Measurements from ENCODE around the gene MZF1.

MZF1 gene

GRCh38 chr19:58519355-58520256, 53.5 kb downstream of the MZF1 start, which contains the start of gene ZBTB45 (continued):
- no peak for TF ChIP-seq ZBTB49 (tag by site-specific recombination; IDR thresholded peaks at IDR 0.05; ENCODE audit: low read depth)
- TF ChIP-seq, protein P1, sequence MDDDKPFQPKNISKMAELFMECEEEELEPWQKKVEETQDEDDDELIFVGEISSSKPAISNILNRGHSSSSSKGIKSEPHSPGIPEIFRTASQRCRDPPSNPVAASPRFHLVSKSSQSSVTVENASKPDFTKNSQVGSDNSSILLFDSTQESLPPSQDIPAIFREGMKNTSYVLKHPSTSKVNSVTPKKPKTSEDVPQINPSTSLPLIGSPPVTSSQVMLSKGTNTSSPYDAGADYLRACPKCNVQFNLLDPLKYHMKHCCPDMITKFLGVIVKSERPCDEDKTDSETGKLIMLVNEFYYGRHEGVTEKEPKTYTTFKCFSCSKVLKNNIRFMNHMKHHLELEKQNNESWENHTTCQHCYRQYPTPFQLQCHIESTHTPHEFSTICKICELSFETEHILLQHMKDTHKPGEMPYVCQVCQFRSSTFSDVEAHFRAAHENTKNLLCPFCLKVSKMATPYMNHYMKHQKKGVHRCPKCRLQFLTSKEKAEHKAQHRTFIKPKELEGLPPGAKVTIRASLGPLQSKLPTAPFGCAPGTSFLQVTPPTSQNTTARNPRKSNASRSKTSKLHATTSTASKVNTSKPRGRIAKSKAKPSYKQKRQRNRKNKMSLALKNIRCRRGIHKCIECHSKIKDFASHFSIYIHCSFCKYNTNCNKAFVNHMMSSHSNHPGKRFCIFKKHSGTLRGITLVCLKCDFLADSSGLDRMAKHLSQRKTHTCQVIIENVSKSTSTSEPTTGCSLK (tag by site-specific recombination; IDR thresholded peaks at IDR 0.05): no peak
- peak; percentile 100 for TF ChIP-seq HOXC10 (CRISPR knock-in tag; IDR thresholded peaks at IDR 0.05)
- TF ChIP-seq ZBTB21 (tag by site-specific recombination; IDR thresholded peaks at IDR 0.05): peak; percentile 84
- TF ChIP-seq ZNF624 (tag by site-specific recombination; IDR thresholded peaks at IDR 0.05): no peak
- TF ChIP-seq ZNF133 (tag by site-specific recombination; IDR thresholded peaks at IDR 0.05): no peak; the same call in 1 of the 2 replicates
- no peak for TF ChIP-seq ZNF791 (tag by site-specific recombination; IDR thresholded peaks at IDR 0.05)
- peak; percentile 34; the same call in 1 of the 2 replicates for TF ChIP-seq OSR2 (tag by site-specific recombination; IDR thresholded peaks at IDR 0.05)
- TF ChIP-seq IKZF3 (tag by site-specific recombination; IDR thresholded peaks at IDR 0.05): peak; percentile 58; the same call in 1 of the 2 replicates
- peak; percentile 26; the same call in 1 of the 2 replicates for TF ChIP-seq MYNN (tag by site-specific recombination; IDR thresholded peaks at IDR 0.05; ENCODE audit: borderline replicate concordance)
- TF ChIP-seq ZNF558 (tag by site-specific recombination; IDR thresholded peaks at IDR 0.05): peak; percentile 55; the same call in 1 of the 2 replicates
- peak; percentile 63; the same call in 1 of the 2 replicates for TF ChIP-seq MZF1 (tag by site-specific recombination; IDR thresholded peaks at IDR 0.05; ENCODE audit: borderline replicate concordance)
- TF ChIP-seq, protein P2, sequence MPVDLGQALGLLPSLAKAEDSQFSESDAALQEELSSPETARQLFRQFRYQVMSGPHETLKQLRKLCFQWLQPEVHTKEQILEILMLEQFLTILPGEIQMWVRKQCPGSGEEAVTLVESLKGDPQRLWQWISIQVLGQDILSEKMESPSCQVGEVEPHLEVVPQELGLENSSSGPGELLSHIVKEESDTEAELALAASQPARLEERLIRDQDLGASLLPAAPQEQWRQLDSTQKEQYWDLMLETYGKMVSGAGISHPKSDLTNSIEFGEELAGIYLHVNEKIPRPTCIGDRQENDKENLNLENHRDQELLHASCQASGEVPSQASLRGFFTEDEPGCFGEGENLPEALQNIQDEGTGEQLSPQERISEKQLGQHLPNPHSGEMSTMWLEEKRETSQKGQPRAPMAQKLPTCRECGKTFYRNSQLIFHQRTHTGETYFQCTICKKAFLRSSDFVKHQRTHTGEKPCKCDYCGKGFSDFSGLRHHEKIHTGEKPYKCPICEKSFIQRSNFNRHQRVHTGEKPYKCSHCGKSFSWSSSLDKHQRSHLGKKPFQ (tag by site-specific recombination; IDR thresholded peaks at IDR 0.05): peak; percentile 46
- peak; percentile 12; the same call in 1 of the 2 replicates for TF ChIP-seq ZSCAN16 (tag by site-specific recombination; IDR thresholded peaks at IDR 0.05)
- no peak for TF ChIP-seq ZNF571 (tag by site-specific recombination; IDR thresholded peaks at IDR 0.05)
- TF ChIP-seq ZNF211 (tag by site-specific recombination; IDR thresholded peaks at IDR 0.05; ENCODE audit: low read depth): no peak
- peak; percentile 99 for TF ChIP-seq ZNF2 (tag by site-specific recombination; IDR thresholded peaks at IDR 0.05)
- TF ChIP-seq ZFP3 (tag by site-specific recombination; IDR thresholded peaks at IDR 0.05; ENCODE audit: low read depth): no peak
- no peak for TF ChIP-seq ZNF19 (tag by site-specific recombination; IDR thresholded peaks at IDR 0.05; ENCODE audit: low read depth)
- TF ChIP-seq, protein P3, sequence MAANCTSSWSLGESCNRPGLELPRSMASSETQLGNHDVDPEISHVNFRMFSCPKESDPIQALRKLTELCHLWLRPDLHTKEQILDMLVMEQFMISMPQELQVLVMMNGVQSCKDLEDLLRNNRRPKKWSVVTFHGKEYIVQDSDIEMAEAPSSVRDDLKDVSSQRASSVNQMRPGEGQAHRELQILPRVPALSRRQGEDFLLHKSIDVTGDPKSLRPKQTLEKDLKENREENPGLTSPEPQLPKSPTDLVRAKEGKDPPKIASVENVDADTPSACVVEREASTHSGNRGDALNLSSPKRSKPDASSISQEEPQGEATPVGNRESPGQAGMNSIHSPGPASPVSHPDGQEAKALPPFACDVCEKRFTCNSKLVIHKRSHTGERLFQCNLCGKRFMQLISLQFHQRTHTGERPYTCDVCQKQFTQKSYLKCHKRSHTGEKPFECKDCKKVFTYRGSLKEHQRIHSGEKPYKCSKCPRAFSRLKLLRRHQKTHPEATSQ (tag by site-specific recombination; IDR thresholded peaks at IDR 0.05): peak; percentile 90; the same call in 1 of the 2 replicates
- TF ChIP-seq, protein P4, sequence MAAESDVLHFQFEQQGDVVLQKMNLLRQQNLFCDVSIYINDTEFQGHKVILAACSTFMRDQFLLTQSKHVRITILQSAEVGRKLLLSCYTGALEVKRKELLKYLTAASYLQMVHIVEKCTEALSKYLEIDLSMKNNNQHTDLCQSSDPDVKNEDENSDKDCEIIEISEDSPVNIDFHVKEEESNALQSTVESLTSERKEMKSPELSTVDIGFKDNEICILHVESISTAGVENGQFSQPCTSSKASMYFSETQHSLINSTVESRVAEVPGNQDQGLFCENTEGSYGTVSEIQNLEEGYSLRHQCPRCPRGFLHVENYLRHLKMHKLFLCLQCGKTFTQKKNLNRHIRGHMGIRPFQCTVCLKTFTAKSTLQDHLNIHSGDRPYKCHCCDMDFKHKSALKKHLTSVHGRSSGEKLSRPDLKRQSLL (tag by site-specific recombination; IDR thresholded peaks at IDR 0.05): peak; percentile 45; the same call in 1 of the 2 replicates
- peak; percentile 99 for TF ChIP-seq ZNF501 (tag by site-specific recombination; IDR thresholded peaks at IDR 0.05)
- no peak for TF ChIP-seq ZNF621 (tag by site-specific recombination; IDR thresholded peaks at IDR 0.05)
- no peak for TF ChIP-seq ZNF341 (tag by site-specific recombination; IDR thresholded peaks at IDR 0.05; ENCODE audit: low read depth)
- TF ChIP-seq ZNF555 (tag by site-specific recombination; conservative IDR thresholded peaks at IDR 0.05): no peak
- no peak for TF ChIP-seq ZNF132 (tag by site-specific recombination; IDR thresholded peaks at IDR 0.05; ENCODE audit: borderline replicate concordance)
- 0 out of 2 replicates have a peak, but pooled peaks have one; percentile 52 for TF ChIP-seq ZNF362 (tag by site-specific recombination; IDR thresholded peaks at IDR 0.05)
- TF ChIP-seq ZNF548 (tag by site-specific recombination; IDR thresholded peaks at IDR 0.05): peak; percentile 29; the same call in 1 of the 2 replicates
- TF ChIP-seq FEZF1 (tag by site-specific recombination; IDR thresholded peaks at IDR 0.05): peak; percentile 52
- TF ChIP-seq WT1 (tag by site-specific recombination; IDR thresholded peaks at IDR 0.05): no peak; the same call in 1 of the 2 replicates
